GM21737 (cell line): Measurements from ENCODE around the gene SPSB1.

Source experiments
- ATAC-seq: cut with Tn5 transposase; IDR thresholded peaks from one replicate; pipeline ENCODE4 v1.9.1; 2021; ENCODE audit warnings: mild to moderate bottlenecking, moderate library complexity; ENCODE audit not compliant: unreplicated experiment

The SPSB1 gene

GRCh38 chr1:9416506-9416905 is 123.8 kb downstream of the SPSB1 start:
- no peak for ATAC-seq

- ATAC-seq, result no peak
Measured at GRCh38 chr1:9416918-9417500, 124.3 kb downstream of the SPSB1 start.

- no peak for ATAC-seq
Measured at GRCh38 chr1:9417695-9418094, 125.0 kb downstream of the SPSB1 start.

- no peak for ATAC-seq
Measured at GRCh38 chr1:9418851-9419250, 126.2 kb downstream of the SPSB1 start.
